HUES48 (cell line): Measurements from ENCODE around the gene MAP1LC3A.

Source experiments
- H3K27ac ChIP-seq: one replicate; pipeline ENCODE4 v1.7.0; 2013; ENCODE audit warnings: low read depth, low read length, inconsistent platforms
- H3K27me3 ChIP-seq: 2 replicates; pipeline ENCODE4 v1.6.1; 2013; ENCODE audit warnings: mild to moderate bottlenecking, low read length; ENCODE audit not compliant: control insufficient read depth, insufficient read depth
- H3K36me3 ChIP-seq: 2 replicates; pipeline ENCODE4 v1.6.1; 2013; ENCODE audit warnings: low read length; ENCODE audit not compliant: control insufficient read depth, insufficient read depth
- H3K4me1 ChIP-seq: 2 replicates; pipeline ENCODE4 v1.6.1; 2013; ENCODE audit warnings: mild to moderate bottlenecking, low read length; ENCODE audit not compliant: control insufficient read depth, insufficient read depth
- H3K4me3 ChIP-seq: 2 replicates; pipeline ENCODE4 v1.5.1; 2013; ENCODE audit warnings: mild to moderate bottlenecking, low read depth, low read length
- H3K9ac ChIP-seq: 2 replicates; pipeline ENCODE4 v1.6.1; 2013; ENCODE audit warnings: mild to moderate bottlenecking, low read depth, low read length, moderate library complexity
- H3K9me3 ChIP-seq: 2 replicates; pipeline ENCODE4 v1.6.1; 2013; ENCODE audit warnings: low read length; ENCODE audit not compliant: control insufficient read depth, insufficient read depth

Gene MAP1LC3A

GRCh38 chr20:34552569-34552968 is 5.9 kb upstream of the MAP1LC3A start:
- Histone ChIP-seq H3K9ac (no peak overlapping the region), H3K4me3 (no peak overlapping the region), H3K27me3 (no peaks in the 10 kb centered on the region), H3K36me3 (no peaks in the 10 kb centered on the region), H3K27ac (no peak overlapping the region), H3K9me3 (no peaks in the 10 kb centered on the region), H3K4me1 (no peaks in the 10 kb centered on the region)

- no peak overlapping the region for H3K4me3 ChIP-seq
- H3K9me3 ChIP-seq: no peaks in the 10 kb centered on the region
- H3K4me1 ChIP-seq: no peaks in the 10 kb centered on the region
- no peak overlapping the region for H3K9ac ChIP-seq
- no peak overlapping the region for H3K27ac ChIP-seq
- no peaks in the 10 kb centered on the region for H3K36me3 ChIP-seq
- no peaks in the 10 kb centered on the region for H3K27me3 ChIP-seq
These were observed 5.1 kb upstream of the MAP1LC3A start for GRCh38 chr20:34553366-34553867.

GRCh38 chr20:34557936-34558319 is 590 bp upstream of the MAP1LC3A start:
- Histone ChIP-seq H3K27ac (no peak overlapping the region), H3K4me3 (peak overlapping the region; percentile 69), H3K9ac (peak overlapping the region; percentile 42), H3K9me3 (no peaks in the 10 kb centered on the region), H3K27me3 (no peaks in the 10 kb centered on the region), H3K36me3 (no peaks in the 10 kb centered on the region), H3K4me1 (no peaks in the 10 kb centered on the region)

- H3K4me3 ChIP-seq: peak overlapping the region; percentile 69
- no peak overlapping the region for H3K27ac ChIP-seq
- no peaks in the 10 kb centered on the region for H3K9me3 ChIP-seq
- no peaks in the 10 kb centered on the region for H3K27me3 ChIP-seq
- H3K36me3 ChIP-seq: no peaks in the 10 kb centered on the region
- H3K4me1 ChIP-seq: no peaks in the 10 kb centered on the region
- no peak overlapping the region for H3K9ac ChIP-seq
These were observed 1.0 kb downstream of the MAP1LC3A start for GRCh38 chr20:34559311-34560140.

- H3K4me1 ChIP-seq: no peaks in the 10 kb centered on the region
- H3K9me3 ChIP-seq: no peaks in the 10 kb centered on the region
- no peaks in the 10 kb centered on the region for H3K27me3 ChIP-seq
- H3K36me3 ChIP-seq: no peaks in the 10 kb centered on the region
- H3K27ac ChIP-seq: no peak overlapping the region
- H3K4me3 ChIP-seq: no peak overlapping the region
- no peak overlapping the region for H3K9ac ChIP-seq
These were observed 1.6 kb downstream of the MAP1LC3A start for GRCh38 chr20:34560141-34560523.

- Histone ChIP-seq H3K9me3 (no peaks in the 10 kb centered on the region), H3K27me3 (no peaks in the 10 kb centered on the region), H3K4me1 (no peaks in the 10 kb centered on the region), H3K4me3 (no peak overlapping the region), H3K9ac (no peak overlapping the region), H3K27ac (no peak overlapping the region), H3K36me3 (no peaks in the 10 kb centered on the region)
These were observed 2.1 kb downstream of the MAP1LC3A start for GRCh38 chr20:34560614-34561013.

- no peak overlapping the region for H3K9ac ChIP-seq
- H3K27me3 ChIP-seq: no peaks in the 10 kb centered on the region
- no peaks in the 10 kb centered on the region for H3K4me1 ChIP-seq
- no peaks in the 10 kb centered on the region for H3K9me3 ChIP-seq
- H3K4me3 ChIP-seq: no peak overlapping the region
- no peaks in the 10 kb centered on the region for H3K36me3 ChIP-seq
- H3K27ac ChIP-seq: no peak overlapping the region
These were observed 3.1 kb downstream of the MAP1LC3A start for GRCh38 chr20:34561661-34562060.

GRCh38 chr20:34562641-34563040 is 4.1 kb downstream of the MAP1LC3A start:
- H3K4me3 ChIP-seq: no peak overlapping the region
- no peaks in the 10 kb centered on the region for H3K27me3 ChIP-seq
- H3K9ac ChIP-seq: no peak overlapping the region
- peaks cover under 1% of the 10 kb centered on the region; the same call in 1 of the 2 replicates for H3K4me1 ChIP-seq
- H3K36me3 ChIP-seq: no peaks in the 10 kb centered on the region
- H3K9me3 ChIP-seq: no peaks in the 10 kb centered on the region
- no peak overlapping the region for H3K27ac ChIP-seq

- Histone ChIP-seq H3K4me1 (peaks cover 10% of the 10 kb centered on the region), H3K9me3 (no peaks in the 10 kb centered on the region), H3K36me3 (0 out of 2 replicates have a peak, but pooled peaks cover 4% of the 10 kb centered on the region)
These were observed 6.3 kb downstream of the MAP1LC3A start for GRCh38 chr20:34564833-34565232.

GRCh38 chr20:34566978-34567891 is 8.7 kb downstream of the MAP1LC3A start:
- Histone ChIP-seq H3K36me3 (peaks cover 9% of the 10 kb centered on the region; the same call in 1 of the 2 replicates), H3K27me3 (no peaks in the 10 kb centered on the region), H3K9ac (no peak overlapping the region), H3K27ac (no peak overlapping the region), H3K4me1 (peaks cover 10% of the 10 kb centered on the region), H3K4me3 (no peak overlapping the region), H3K9me3 (no peaks in the 10 kb centered on the region)

More at GRCh38 chr20:34564833-34565232, 6.3 kb downstream of the MAP1LC3A start:
- Histone ChIP-seq H3K4me3 (no peak overlapping the region), H3K27me3 (no peaks in the 10 kb centered on the region), H3K9ac (no peak overlapping the region), H3K27ac (no peak overlapping the region)
